Body of pancreas (tissue), 4 donors: ENCODE results near the gene CLRN2.

Experiments
- POLR2A ChIP-seq, 3 donors: fragments of 450-650 bp; IDR thresholded peaks; one replicate each; pipeline ENCODE4 v1.6.1; 2016; ENCODE audit warnings: antibody characterized with exemption in 3 of 3, mild to moderate bottlenecking in 2 of 3
- TF ChIP-seq, protein P1 (sequence below), 7 experiments: fragments of 450-650 bp in 4 of 7; fragments of 200-600 bp in 3 of 7; sonication (generic) in 3 of 7; IDR thresholded peaks; one replicate each; pipeline ENCODE4 v1.5.1; 2016 to 2019; ENCODE audit warnings: antibody characterized with exemption in 7 of 7

- TF ChIP-seq, protein P1, sequence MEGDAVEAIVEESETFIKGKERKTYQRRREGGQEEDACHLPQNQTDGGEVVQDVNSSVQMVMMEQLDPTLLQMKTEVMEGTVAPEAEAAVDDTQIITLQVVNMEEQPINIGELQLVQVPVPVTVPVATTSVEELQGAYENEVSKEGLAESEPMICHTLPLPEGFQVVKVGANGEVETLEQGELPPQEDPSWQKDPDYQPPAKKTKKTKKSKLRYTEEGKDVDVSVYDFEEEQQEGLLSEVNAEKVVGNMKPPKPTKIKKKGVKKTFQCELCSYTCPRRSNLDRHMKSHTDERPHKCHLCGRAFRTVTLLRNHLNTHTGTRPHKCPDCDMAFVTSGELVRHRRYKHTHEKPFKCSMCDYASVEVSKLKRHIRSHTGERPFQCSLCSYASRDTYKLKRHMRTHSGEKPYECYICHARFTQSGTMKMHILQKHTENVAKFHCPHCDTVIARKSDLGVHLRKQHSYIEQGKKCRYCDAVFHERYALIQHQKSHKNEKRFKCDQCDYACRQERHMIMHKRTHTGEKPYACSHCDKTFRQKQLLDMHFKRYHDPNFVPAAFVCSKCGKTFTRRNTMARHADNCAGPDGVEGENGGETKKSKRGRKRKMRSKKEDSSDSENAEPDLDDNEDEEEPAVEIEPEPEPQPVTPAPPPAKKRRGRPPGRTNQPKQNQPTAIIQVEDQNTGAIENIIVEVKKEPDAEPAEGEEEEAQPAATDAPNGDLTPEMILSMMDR (IDR thresholded peaks at IDR 0.05): no peak
- no peak for TF ChIP-seq POLR2A (IDR thresholded peaks at IDR 0.05)
Measured at GRCh38 chr4:17480210-17480927, 34.6 kb upstream of the CLRN2 start.
